NT2/D1 (cell line): ENCODE measurements around the gene NOL8.

Experiments used
- SUZ12 ChIP-seq: IDR thresholded peaks from 2 replicates; pipeline ENCODE4 v1.6.1; 2011; ENCODE audit not compliant: insufficient read length, insufficient read depth; ENCODE audit errors: extremely low read depth
- YY1 ChIP-seq: IDR thresholded peaks from 2 replicates; pipeline ENCODE4 v1.6.1; 2011; ENCODE audit not compliant: insufficient read length, insufficient read depth
- ZNF274 ChIP-seq: IDR thresholded peaks from 2 replicates; pipeline ENCODE4 v1.6.1; 2011; ENCODE audit warnings: mild to moderate bottlenecking, low read depth, low read length

DNA sequence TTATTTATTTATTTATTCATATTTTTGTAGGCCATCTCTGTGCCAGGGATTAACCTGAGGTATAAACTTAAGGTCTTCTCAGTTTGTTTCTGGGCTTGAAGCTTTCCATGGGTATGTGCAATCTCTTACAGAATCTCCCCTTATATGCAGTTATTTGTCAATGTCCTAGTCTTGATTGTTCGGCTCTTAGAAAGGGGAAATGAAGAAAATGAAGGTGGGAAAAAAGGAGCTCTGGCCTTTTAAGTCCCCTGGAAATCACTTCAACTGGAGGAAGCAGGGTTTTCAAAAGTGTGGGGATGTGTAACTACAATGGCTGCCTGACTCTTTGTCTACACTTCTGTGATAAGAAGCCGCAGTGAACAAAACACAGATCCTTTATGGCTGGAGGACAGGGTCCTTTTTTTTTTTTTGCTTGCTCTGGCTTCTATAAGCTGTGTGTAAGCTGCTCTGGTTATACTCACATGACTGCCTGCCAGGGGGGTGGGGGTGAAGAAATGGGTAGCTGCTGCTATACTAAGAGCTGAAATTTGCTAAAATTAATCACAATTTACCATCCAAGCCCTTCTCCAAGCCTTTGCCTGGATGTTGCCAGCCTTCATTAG lies 34.3 kb upstream of the NOL8 start:
- TF ChIP-seq ZNF274 (no peak), YY1 (no peak), SUZ12 (no peak)
